B cell (primary cell): ENCODE measurements around the gene HES5. TPM values are rescaled to one million over a fixed set of nuclear protein-coding genes. Genes with fewer than 3 reads are reported as not detected.

Experiments used
- ATAC-seq: fragments of 200-7000 bp; cut with Tn5 transposase; one replicate; pipeline ENCODE4 v1.10.0; 2021; ENCODE audit warnings: low read depth, mild to moderate bottlenecking, moderate number of reproducible peaks, moderate library complexity
- CTCF ChIA-PET: fragments of 350-600 bp; sonication (Branson Sonifier 250); formaldehyde crosslinking; loops from one replicate; lab custom pipeline; 2021; ENCODE audit warnings: antibody characterized with exemption, inconsistent platforms; lab: Charles Lee
- POLR2A ChIA-PET: fragments of 350-600 bp; sonication (Branson Sonifier 250); formaldehyde crosslinking; loops from one replicate; lab custom pipeline; 2021; ENCODE audit warnings: antibody characterized with exemption; lab: Charles Lee
- DNase-seq: peaks from one replicate; pipeline ENCODE4 v3.0.0; 2013
- H2AFZ ChIP-seq: 2 replicates; pipeline ENCODE4 v1.6.1; 2012; ENCODE audit warnings: mild to moderate bottlenecking, low read depth, low read length; ENCODE audit not compliant: insufficient read depth, poor library complexity, severe bottlenecking
- H3K27ac ChIP-seq, 2 donors: 1 replicate in 1 of 2; 2 replicates in 1 of 2; pipeline ENCODE4 v1.5.1; 2012 to 2013; ENCODE audit warnings: low read length in 2 of 2, mild to moderate bottlenecking in 2 of 2, moderate library complexity in 1 of 2
- H3K27me3 ChIP-seq, 4 experiments: fragments of 200-600 bp in 1 of 4; sonication (generic) in 1 of 4; replicated peaks in 1 of 4; 1 replicate in 2 of 4; 2 replicates in 2 of 4; pipeline versions ENCODE4 v1.6.1 to v1.7.0; 2013 to 2016; ENCODE audit warnings: low read length in 3 of 4, mild to moderate bottlenecking in 2 of 4, mixed read lengths in 1 of 4, moderate library complexity in 1 of 4; ENCODE audit not compliant: insufficient read depth in 4 of 4, control insufficient read depth in 3 of 4; ENCODE audit errors: control extremely low read depth in 1 of 4
- H3K36me3 ChIP-seq, 2 experiments: replicated peaks in 1 of 2; 1 replicate in 1 of 2; 2 replicates in 1 of 2; pipeline versions ENCODE4 v1.6.1 to v1.7.1; 2013; ENCODE audit warnings: low read length in 1 of 2; ENCODE audit not compliant: insufficient read depth in 2 of 2, control insufficient read depth in 1 of 2; ENCODE audit errors: control extremely low read depth in 1 of 2, extremely low read depth in 1 of 2
- H3K4me1 ChIP-seq, 2 donors: fragments of 200-600 bp in 1 of 2; sonication (generic) in 1 of 2; 1 replicate in 1 of 2; 2 replicates in 1 of 2; pipeline versions ENCODE4 v1.5.1 to v1.6.1; 2013 to 2017; ENCODE audit warnings: low read length in 2 of 2; ENCODE audit not compliant: control insufficient read depth in 2 of 2, insufficient read depth in 2 of 2
- H3K4me2 ChIP-seq: replicated peaks from 2 replicates; pipeline ENCODE3; 2012; ENCODE audit warnings: mild to moderate bottlenecking, low read depth, low read length; ENCODE audit not compliant: poor library complexity, severe bottlenecking
- H3K4me3 ChIP-seq, 5 experiments: fragments of 200-600 bp in 1 of 5; sonication (generic) in 1 of 5; 1 replicate in 3 of 5; 2 replicates in 2 of 5; pipeline versions ENCODE4 v1.5.1 to v1.7.0; 2011 to 2016; ENCODE audit warnings: low read length in 4 of 5, mild to moderate bottlenecking in 4 of 5, low read depth in 2 of 5, control low read depth in 1 of 5, moderate library complexity in 1 of 5; ENCODE audit not compliant: insufficient read depth in 1 of 5; ENCODE audit errors: control extremely low read depth in 1 of 5, extremely low read depth in 1 of 5
- H3K79me2 ChIP-seq: fragments of 200-600 bp; sonication (generic); one replicate; pipeline ENCODE4 v1.6.0; 2016; ENCODE audit warnings: low read length; ENCODE audit not compliant: control insufficient read depth, insufficient read depth
- H3K9ac ChIP-seq: fragments of 200-600 bp; sonication (generic); 2 replicates; pipeline ENCODE4 v1.6.1; 2017; ENCODE audit warnings: mild to moderate bottlenecking, low read length, moderate library complexity
- H3K9me3 ChIP-seq, 3 donors: one replicate each; pipeline versions ENCODE4 v1.6.1 to v1.7.1; 2013; ENCODE audit warnings: low read length in 2 of 3; ENCODE audit not compliant: control insufficient read depth in 2 of 3, insufficient read depth in 1 of 3; ENCODE audit errors: control extremely low read depth in 1 of 3
- H4K20me1 ChIP-seq: 2 replicates; pipeline ENCODE4 v1.6.0; 2012; ENCODE audit warnings: mild to moderate bottlenecking, low read length; ENCODE audit not compliant: insufficient read depth, control insufficient read depth, poor library complexity, severe bottlenecking
- H3K27ac Mint-ChIP-seq: one replicate; pipeline ENCODE4 v1.8.0; 2021; ENCODE audit warnings: mixed read lengths
- H3K27me3 Mint-ChIP-seq: one replicate; pipeline ENCODE4 v1.8.0; 2021; ENCODE audit warnings: mixed read lengths
- H3K4me1 Mint-ChIP-seq: one replicate; pipeline ENCODE4 v1.8.0; 2021; ENCODE audit warnings: mixed read lengths
- H3K4me3 Mint-ChIP-seq: one replicate; pipeline ENCODE4 v1.8.0; 2021; ENCODE audit warnings: mixed read lengths
- H3K9me3 Mint-ChIP-seq: one replicate; pipeline ENCODE4 v1.8.0; 2022; ENCODE audit warnings: mixed read lengths; ENCODE audit not compliant: insufficient read depth
- EZH2 ChIP-seq: IDR thresholded peaks from 2 replicates; pipeline ENCODE4 v1.6.1; 2012; ENCODE audit warnings: borderline replicate concordance, low read depth, mild to moderate bottlenecking, moderate library complexity, low read length; ENCODE audit not compliant: insufficient read depth, poor library complexity, severe bottlenecking
- WGBS: methylation state at CpG from one replicate; pipeline ENCODE4 v1.1.5; 2013; ENCODE audit warnings: missing lambda C conversion rate; ENCODE audit not compliant: insufficient coverage; 5-methylcytosine and 5-hydroxymethylcytosine counted together
- intact Hi-C: fragments of 100-400 bp; cut with micrococcal nuclease; formaldehyde crosslinking; loops from one replicate; pipeline ENCODE4 v1.10.0; 2022
- polyA plus RNA-seq: library from polyadenylated mRNA; depleted of rRNA; stranded (reverse); fragments of >200 nt; gene quantifications from 2 replicates; pipeline ENCODE4 v1.2.3, GENCODE V29; 2012
- total RNA-seq, 2 donors: library from RNA; stranded (reverse); fragments of 120-200 nt in 1 of 2; gene quantifications; 1 replicate in 1 of 2; 2 replicates in 1 of 2; pipeline versions ENCODE4 v1.2.3 to v1.2.4, GENCODE V29; 2013 to 2022
- TF ChIP-seq, protein P1 (sequence below): fragments of 200-600 bp; IDR thresholded peaks from one replicate; pipeline ENCODE4 v1.8.0; 2022; ENCODE audit warnings: antibody characterized with exemption, mild to moderate bottlenecking

The HES5 gene
- total and polyA plus RNA-seq, 2 donors (not counting 1 experiment from before 2014, with no cell fraction given): not detected

DNA sequence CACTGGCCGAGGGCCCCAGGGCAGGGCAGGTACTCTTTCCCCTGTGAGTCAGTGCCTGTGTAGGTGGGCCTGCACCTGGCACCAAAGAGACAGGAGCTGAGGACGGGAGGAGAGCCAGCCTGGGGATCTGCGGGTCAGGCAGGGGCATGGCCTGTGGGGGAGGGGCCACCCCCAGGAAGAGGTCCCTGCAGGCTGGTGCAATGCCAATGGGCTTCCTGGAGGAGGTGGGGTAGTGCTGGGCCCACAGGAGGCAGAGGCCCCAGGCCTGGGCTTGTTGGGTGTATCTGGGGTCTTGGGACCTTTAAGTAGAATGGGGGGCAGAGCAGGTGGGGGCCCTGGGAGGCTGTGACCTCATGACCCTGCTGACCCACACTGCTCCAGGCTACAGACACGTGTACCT is 30.8 kb downstream of the HES5 start:
- Histone ChIP-seq H4K20me1 (no peaks in the 10 kb centered on the region), H3K4me1 (peaks cover 68 to 74% of the 10 kb centered on the region in 2 donors), H3K9ac (no peak overlapping the region), H3K79me2 (no peaks in the 10 kb centered on the region), H3K36me3 (no peaks in the 10 kb centered on the region), H3K4me2 (peak overlapping the region; percentile 81), H3K4me3 (no peak overlapping the region), H3K27me3 (no peaks in the 10 kb centered on the region), H3K9me3 (peaks cover 0 to 2% (median 0%) of the 10 kb centered on the region in 3 donors), H3K27ac (no peak overlapping the region), H2AFZ (no peak overlapping the region)
- ChIA-PET POLR2A (no interaction called here), CTCF (no interaction called here)
- 90% methylated on average over 4 of the region's 4 CpGs for WGBS
- intact Hi-C loops: loop anchor here (5.0 kb wide), 1 partner anchor 48 kb away; no protein-coding TSS in a partner anchor
- H3K27me3 Mint-ChIP-seq: no peaks in the 10 kb centered on the region
- H3K9me3 Mint-ChIP-seq: no peaks in the 10 kb centered on the region
- DNase-seq (no peak), ATAC-seq (no peak)
- TF ChIP-seq, protein P1, sequence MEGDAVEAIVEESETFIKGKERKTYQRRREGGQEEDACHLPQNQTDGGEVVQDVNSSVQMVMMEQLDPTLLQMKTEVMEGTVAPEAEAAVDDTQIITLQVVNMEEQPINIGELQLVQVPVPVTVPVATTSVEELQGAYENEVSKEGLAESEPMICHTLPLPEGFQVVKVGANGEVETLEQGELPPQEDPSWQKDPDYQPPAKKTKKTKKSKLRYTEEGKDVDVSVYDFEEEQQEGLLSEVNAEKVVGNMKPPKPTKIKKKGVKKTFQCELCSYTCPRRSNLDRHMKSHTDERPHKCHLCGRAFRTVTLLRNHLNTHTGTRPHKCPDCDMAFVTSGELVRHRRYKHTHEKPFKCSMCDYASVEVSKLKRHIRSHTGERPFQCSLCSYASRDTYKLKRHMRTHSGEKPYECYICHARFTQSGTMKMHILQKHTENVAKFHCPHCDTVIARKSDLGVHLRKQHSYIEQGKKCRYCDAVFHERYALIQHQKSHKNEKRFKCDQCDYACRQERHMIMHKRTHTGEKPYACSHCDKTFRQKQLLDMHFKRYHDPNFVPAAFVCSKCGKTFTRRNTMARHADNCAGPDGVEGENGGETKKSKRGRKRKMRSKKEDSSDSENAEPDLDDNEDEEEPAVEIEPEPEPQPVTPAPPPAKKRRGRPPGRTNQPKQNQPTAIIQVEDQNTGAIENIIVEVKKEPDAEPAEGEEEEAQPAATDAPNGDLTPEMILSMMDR: no peak
- no peak for TF ChIP-seq EZH2
- H3K27ac Mint-ChIP-seq: no peak overlapping the region
- H3K4me3 Mint-ChIP-seq: no peak overlapping the region
- peaks cover 58% of the 10 kb centered on the region for H3K4me1 Mint-ChIP-seq

- Histone ChIP-seq H2AFZ (no peak overlapping the region), H3K27me3 (no peaks in the 10 kb centered on the region), H3K27ac (no peak overlapping the region), H3K4me2 (peak overlapping the region; percentile 81), H3K79me2 (no peaks in the 10 kb centered on the region), H3K4me1 (peaks cover 74 to 80% of the 10 kb centered on the region in 2 donors), H3K9ac (no peak overlapping the region), H4K20me1 (no peaks in the 10 kb centered on the region), H3K4me3 (no peak overlapping the region), H3K36me3 (no peaks in the 10 kb centered on the region), H3K9me3 (peaks cover 0 to 2% (median 0%) of the 10 kb centered on the region in 3 donors)
- H3K27me3 Mint-ChIP-seq: no peaks in the 10 kb centered on the region
- DNase-seq: no peak
- POLR2A ChIA-PET: no interaction called here
- H3K4me3 Mint-ChIP-seq: no peak overlapping the region
- H3K27ac Mint-ChIP-seq: no peak overlapping the region
- ATAC-seq: no peak
- CTCF ChIA-PET: no interaction called here
- peaks cover 64% of the 10 kb centered on the region for H3K4me1 Mint-ChIP-seq
- no peaks in the 10 kb centered on the region for H3K9me3 Mint-ChIP-seq
- intact Hi-C loops: loop anchor here (5.0 kb wide), 1 partner anchor 49 kb away; no protein-coding TSS in a partner anchor
- no peak for TF ChIP-seq EZH2
- TF ChIP-seq, protein P1: no peak
- 87% methylated on average over 13 of the region's 19 CpGs for WGBS
Measured at GRCh38 chr1:2498648-2499047, 31.4 kb downstream of the HES5 start.
